ENCODE measurements around the gene GSTM2.
A peak's percentile ranks its signal among the peaks of the same experiment; 100 is the strongest.
"Not testable (repeated sequence)": the region's sequence is repeated elsewhere in the genome, so short reads cannot be mapped to it uniquely, and the experiment has no call there.

Gene GSTM2

GRCh38 chr1:109664671-109665070, 3.2 kb upstream of the GSTM2 start:
- Histone ChIP-seq H3K27ac (no peak overlapping the region), H3K36me3 (replicated peaks) (no peaks in the 10 kb centered on the region), H3K27me3 (replicated peaks) (no peaks in the 10 kb centered on the region), H3K4me3 (ENCODE audit: low read depth, low read length) (no peak overlapping the region)
- in situ Hi-C loops (cut with HindIII; ENCODE audit: low pct_ligation_motif_present, low sequenced_read_pairs), result no loop called here
- TF ChIP-seq CTCF (IDR thresholded peaks at IDR 0.05; ENCODE audit: low read depth, low read length, missing control alignments), result no peak
- DNase-seq, result no peak

GRCh38 chr1:109668123-109668775, 392 bp downstream of the GSTM2 start:
- Histone ChIP-seq H3K27ac (no peak overlapping the region), H3K4me3 (ENCODE audit: low read depth, low read length) (peak overlapping the region; percentile 55), H3K36me3 (replicated peaks) (no peaks in the 10 kb centered on the region), H3K27me3 (replicated peaks) (no peaks in the 10 kb centered on the region)
- in situ Hi-C loops (cut with HindIII; ENCODE audit: low pct_ligation_motif_present, low sequenced_read_pairs), result no loop called here
- no peak for TF ChIP-seq CTCF (IDR thresholded peaks at IDR 0.05; ENCODE audit: low read depth, low read length, missing control alignments)
- no peak for DNase-seq

GRCh38 chr1:109669246-109669948, 1.5 kb downstream of the GSTM2 start:
- in situ Hi-C loops (cut with HindIII; ENCODE audit: low pct_ligation_motif_present, low sequenced_read_pairs), result no loop called here
- H3K27me3 ChIP-seq (replicated peaks), result no peaks in the 10 kb centered on the region
- no peak overlapping the region for H3K4me3 ChIP-seq (ENCODE audit: low read depth, low read length)
- no peak overlapping the region for H3K27ac ChIP-seq
- no peaks in the 10 kb centered on the region for H3K36me3 ChIP-seq (replicated peaks)
- no peak for DNase-seq
- TF ChIP-seq CTCF (IDR thresholded peaks at IDR 0.05; ENCODE audit: low read depth, low read length, missing control alignments), result no peak

- H3K4me3 ChIP-seq (ENCODE audit: low read depth, low read length); H3K27me3 ChIP-seq (replicated peaks); H3K27ac ChIP-seq; in situ Hi-C loops (cut with HindIII; ENCODE audit: low pct_ligation_motif_present, low sequenced_read_pairs); DNase-seq; H3K36me3 ChIP-seq (replicated peaks): not testable (repeated sequence)
Observed at GRCh38 chr1:109669949-109670302, 2.1 kb downstream of the GSTM2 start.

- in situ Hi-C loops (cut with HindIII; ENCODE audit: low pct_ligation_motif_present, low sequenced_read_pairs), result no loop called here
- Histone ChIP-seq H3K36me3 (replicated peaks) (no peaks in the 10 kb centered on the region), H3K4me3 (ENCODE audit: low read depth, low read length) (no peak overlapping the region), H3K27me3 (replicated peaks) (no peaks in the 10 kb centered on the region), H3K27ac (no peak overlapping the region)
- no peak for TF ChIP-seq CTCF (IDR thresholded peaks at IDR 0.05; ENCODE audit: low read depth, low read length, missing control alignments)
- no peak for DNase-seq
Observed at GRCh38 chr1:109671067-109671466, 3.2 kb downstream of the GSTM2 start.

GRCh38 chr1:109673861-109674260, 6.0 kb downstream of the GSTM2 start:
- H3K27ac ChIP-seq; H3K27me3 ChIP-seq (replicated peaks); in situ Hi-C loops (cut with HindIII; ENCODE audit: low pct_ligation_motif_present, low sequenced_read_pairs); H3K4me3 ChIP-seq (ENCODE audit: low read depth, low read length); H3K36me3 ChIP-seq (replicated peaks); DNase-seq: not testable (repeated sequence)

GRCh38 chr1:109676683-109677381, 9.0 kb downstream of the GSTM2 start:
- in situ Hi-C loops (cut with HindIII; ENCODE audit: low pct_ligation_motif_present, low sequenced_read_pairs); H3K27me3 ChIP-seq (replicated peaks); DNase-seq: not testable (repeated sequence)

More at GRCh38 chr1:109676683-109677381, 9.0 kb downstream of the GSTM2 start:
- not testable (repeated sequence) for H3K4me3 ChIP-seq (ENCODE audit: low read depth, low read length); H3K27ac ChIP-seq; H3K36me3 ChIP-seq (replicated peaks)

Data from brain microvascular endothelial cell (primary cell).